HG02852 (cell line): ENCODE results near the gene PPM1D.

Source experiments
- ATAC-seq: cut with Tn5 transposase; IDR thresholded peaks from one replicate; pipeline ENCODE4 v1.9.1; 2021; ENCODE audit warnings: mild to moderate bottlenecking, moderate library complexity; ENCODE audit not compliant: unreplicated experiment

The PPM1D gene

GRCh38 chr17:60618080-60618479, 18.1 kb downstream of the PPM1D start:
- ATAC-seq, result no peak

DNA sequence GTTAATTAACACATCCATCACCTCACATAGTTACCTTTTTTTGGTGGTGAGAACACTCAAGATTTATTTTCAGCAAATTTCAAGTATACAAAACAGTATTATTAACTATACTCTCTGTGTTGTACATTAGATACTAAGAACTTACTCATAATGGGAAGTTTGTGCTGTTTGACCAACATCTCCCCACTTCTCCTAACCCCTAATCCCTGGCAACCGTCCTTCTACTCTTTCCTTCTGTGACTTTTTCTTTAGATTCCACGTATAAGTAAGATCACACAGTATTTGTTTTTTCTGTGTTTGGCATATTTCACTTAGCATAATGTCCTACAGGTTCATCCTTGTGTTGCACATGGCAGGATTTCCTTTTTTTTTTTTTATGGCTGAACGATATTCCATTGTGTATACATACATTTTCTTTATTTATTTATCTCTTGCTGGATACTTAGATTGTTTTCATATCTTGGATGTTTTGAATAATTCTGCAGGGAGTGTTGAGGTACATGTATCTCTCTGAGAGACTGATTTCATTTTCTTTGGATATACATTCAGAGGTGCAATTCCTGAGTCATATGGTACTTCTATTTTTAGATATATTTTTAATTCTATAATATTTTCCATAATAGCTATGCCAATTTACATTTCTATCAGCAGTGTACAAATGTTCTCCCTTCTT, 19.0 kb downstream of the PPM1D start:
- ATAC-seq, result no peak

- ATAC-seq, result no peak
Observed at GRCh38 chr17:60622961-60623360, 23.0 kb downstream of the PPM1D start.

GRCh38 chr17:60623415-60623814, 23.4 kb downstream of the PPM1D start:
- ATAC-seq, result no peak

DNA sequence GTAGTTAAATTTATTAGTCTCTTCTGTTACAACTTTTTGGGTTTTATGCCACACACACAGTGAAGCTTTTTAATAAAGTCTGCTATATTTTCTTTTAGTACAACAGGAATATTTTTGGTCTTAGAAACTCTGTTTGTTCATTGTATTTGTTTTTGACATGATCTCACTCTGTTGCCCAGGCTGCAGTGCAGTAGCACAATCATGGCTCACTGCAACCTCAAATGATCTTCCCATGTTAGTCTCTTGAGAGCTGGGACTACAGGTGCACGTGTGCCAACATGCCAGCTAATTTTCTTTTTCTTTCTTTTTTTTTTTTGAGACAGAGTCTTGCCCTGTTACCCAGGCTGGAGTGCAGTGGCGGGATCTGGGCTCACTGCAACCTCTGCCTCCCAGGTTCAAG, 27.1 kb downstream of the PPM1D start:
- no peak for ATAC-seq

GRCh38 chr17:60628252-60628889, 28.4 kb downstream of the PPM1D start:
- no peak for ATAC-seq

- no peak for ATAC-seq
Observed at GRCh38 chr17:60629120-60629519, 29.1 kb downstream of the PPM1D start.

DNA sequence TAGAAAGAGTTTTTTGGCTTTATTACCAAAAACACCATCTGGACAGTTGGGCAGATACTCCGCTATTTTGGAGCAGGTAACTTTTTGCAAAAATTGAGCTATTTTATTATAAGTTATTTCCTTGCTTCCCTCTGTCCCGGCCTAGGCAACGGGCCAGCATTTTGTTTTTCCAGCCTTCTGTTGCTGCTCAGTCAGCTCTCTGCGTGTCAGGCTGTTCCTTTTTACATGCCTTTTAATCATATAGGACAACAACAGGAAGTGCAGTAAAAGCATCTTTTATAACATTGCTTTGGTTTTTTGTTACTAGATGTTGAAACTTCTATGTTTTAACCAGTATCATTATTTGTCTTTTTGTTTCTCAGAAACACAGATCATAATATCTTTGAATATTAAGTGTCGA, 30.4 kb downstream of the PPM1D start:
- ATAC-seq, result no peak

DNA sequence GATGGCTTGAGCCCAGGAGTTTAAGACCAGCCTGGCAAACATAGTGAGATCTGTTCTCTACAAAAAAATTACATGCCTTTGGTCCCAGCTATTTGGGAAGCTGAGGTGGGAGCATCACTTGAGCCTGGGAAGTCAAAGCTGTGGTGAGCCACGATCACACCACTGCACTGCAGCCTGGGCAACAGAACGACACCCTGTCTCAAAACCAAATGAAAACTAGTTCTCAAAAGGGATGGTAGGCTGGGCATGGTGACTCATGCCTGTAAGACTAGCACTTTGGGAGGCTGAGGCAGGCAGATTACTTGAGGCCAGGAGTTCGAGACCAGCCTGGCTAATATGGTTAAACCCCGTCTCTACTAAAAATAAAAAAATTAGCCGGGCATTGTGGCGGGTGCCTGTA, 31.1 kb downstream of the PPM1D start:
- no peak for ATAC-seq

- no peak for ATAC-seq
Observed at GRCh38 chr17:60637683-60638082, 37.7 kb downstream of the PPM1D start.

DNA sequence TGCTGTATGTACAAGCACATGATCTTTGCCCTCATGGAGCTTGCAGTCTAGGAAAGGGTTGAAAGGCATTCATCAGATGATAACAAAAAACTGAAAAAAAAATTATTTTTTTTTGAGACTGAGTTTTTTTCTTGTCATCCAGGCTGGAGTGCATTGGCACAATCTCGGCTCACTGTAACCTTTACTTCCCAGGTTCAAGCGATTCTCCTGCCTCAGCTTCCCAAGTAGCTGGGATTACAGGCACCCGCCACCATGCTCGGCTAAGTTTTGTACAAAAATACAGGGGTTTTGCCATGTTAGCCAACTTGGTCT, 39.0 kb downstream of the PPM1D start:
- ATAC-seq, result no peak

GRCh38 chr17:60640503-60640902, 40.5 kb downstream of the PPM1D start:
- no peak for ATAC-seq

DNA sequence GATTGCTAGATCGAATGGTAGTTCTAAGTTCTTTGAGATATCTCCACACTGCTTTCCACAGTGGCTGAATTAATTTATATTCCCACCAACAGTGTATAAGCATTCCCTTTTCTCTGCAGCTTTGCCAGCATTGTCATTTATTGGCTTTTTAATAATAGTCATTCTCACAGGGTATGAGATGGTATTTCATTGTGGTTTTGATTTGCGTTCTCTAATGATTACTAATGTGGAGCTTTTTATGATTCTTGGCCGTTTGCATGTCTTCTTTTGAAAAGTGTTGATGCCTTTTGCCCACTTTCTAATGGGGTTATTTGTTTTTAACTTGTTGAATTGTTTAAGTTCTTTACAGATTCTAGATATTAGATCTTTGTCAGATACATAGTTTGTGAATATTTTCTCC, 41.1 kb downstream of the PPM1D start:
- no peak for ATAC-seq

- ATAC-seq, result no peak
Observed at GRCh38 chr17:60641810-60642220, 41.8 kb downstream of the PPM1D start.

- ATAC-seq, result no peak
Observed at GRCh38 chr17:60645918-60646523, 46.0 kb downstream of the PPM1D start.

GRCh38 chr17:60646701-60647100, 46.7 kb downstream of the PPM1D start:
- no peak for ATAC-seq

DNA sequence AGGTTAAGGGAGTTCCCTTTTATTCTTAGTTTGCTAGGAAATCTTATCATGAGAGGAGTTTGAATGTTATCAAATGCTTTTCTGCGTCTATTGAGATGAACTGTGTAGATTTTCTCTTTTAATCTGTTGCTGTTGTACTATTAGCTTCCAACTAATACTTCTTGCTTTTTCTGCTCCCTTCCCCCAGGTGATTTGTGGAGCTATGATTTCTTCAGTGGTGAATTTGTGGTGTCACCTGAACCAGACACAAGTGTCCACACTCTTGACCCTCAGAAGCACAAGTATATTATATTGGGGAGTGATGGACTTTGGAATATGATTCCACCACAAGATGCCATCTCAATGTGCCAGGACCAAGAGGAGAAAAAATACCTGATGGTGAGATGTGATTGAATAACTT, 47.7 kb downstream of the PPM1D start:
- no peak for ATAC-seq

DNA sequence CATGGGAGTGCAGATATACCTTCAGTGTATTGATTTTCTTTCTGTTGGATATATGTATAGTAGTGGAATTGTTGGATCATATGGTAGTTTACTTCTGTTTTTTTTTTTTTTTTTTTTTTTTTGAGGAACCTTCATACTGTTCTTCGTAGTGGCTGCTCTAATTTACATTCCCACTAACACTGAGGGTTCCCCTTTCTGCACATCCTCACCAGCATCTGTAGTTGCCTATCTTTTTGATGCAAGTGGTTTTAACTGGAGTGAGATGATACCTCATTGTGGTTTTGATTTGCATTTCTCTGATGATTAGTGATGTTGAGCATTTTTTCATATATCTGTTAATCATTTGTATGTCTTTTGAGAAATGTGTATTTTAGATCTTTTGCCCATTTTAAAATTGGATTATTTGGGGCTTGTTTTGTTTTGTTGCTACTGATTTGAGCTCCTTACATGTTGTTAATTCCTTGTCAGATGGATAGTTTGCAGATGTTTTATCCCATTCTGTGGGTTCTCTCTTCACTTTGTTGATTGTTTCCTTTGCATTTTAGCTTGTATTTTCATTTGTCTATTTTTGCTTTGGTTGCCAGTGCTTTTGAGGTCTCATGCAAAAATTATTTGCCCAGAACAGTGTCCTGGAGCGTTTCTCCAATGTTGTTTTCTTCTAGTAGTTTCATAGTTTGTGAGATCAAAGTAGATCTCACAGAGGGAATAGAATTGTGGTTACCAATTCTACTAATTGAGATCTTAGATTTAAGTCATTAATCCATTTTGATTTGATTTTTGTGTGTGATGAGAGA, 52.7 kb downstream of the PPM1D start:
- peak; percentile 93 for ATAC-seq

GRCh38 chr17:60653569-60653968, 53.6 kb downstream of the PPM1D start:
- no peak for ATAC-seq

- no peak for ATAC-seq
Observed at GRCh38 chr17:60656499-60656898, 56.5 kb downstream of the PPM1D start.

- no peak for ATAC-seq
Observed at GRCh38 chr17:60659156-60659555, 59.2 kb downstream of the PPM1D start.

DNA sequence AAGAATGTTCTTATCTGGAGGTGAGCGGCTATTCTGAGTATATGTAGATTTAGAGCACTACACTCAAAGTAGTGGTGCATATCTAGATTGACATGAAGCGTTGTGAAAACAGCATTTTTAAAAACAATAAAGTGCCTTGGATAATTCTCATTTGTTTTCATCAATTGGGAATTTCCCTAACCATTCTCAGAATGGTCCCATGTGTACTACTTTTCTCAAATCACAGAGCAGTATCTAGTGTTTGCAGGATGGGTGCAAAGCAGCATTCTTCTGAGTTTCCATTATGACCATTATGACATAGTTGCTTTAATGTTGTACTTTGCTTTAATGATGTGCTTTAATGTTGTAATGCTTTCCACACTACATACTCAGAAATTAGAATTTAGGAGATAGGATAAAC, 61.5 kb downstream of the PPM1D start:
- ATAC-seq, result no peak
